HG02870 (cell line): Measurements from ENCODE around the gene KCNQ2.

ENCODE experiments used
- ATAC-seq: cut with Tn5 transposase; IDR thresholded peaks from one replicate; pipeline ENCODE4 v1.9.1; 2021; ENCODE audit warnings: mild to moderate bottlenecking, moderate library complexity; ENCODE audit not compliant: unreplicated experiment

The KCNQ2 gene

DNA sequence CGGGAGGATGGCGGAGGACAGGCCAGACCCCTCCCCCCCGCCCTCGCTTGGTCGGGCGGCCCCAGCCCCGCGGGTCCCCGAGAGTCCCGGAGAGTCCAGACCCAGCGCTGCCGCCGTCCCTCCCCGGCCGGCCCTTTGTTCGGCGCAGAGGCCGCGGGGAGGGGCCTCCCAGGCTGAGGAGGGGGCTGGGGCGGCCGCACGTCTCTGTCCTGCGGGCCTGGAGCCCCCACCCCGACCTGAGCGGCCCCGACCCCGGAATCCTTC is 806 bp downstream of the KCNQ2 start:
- ATAC-seq: no peak

DNA sequence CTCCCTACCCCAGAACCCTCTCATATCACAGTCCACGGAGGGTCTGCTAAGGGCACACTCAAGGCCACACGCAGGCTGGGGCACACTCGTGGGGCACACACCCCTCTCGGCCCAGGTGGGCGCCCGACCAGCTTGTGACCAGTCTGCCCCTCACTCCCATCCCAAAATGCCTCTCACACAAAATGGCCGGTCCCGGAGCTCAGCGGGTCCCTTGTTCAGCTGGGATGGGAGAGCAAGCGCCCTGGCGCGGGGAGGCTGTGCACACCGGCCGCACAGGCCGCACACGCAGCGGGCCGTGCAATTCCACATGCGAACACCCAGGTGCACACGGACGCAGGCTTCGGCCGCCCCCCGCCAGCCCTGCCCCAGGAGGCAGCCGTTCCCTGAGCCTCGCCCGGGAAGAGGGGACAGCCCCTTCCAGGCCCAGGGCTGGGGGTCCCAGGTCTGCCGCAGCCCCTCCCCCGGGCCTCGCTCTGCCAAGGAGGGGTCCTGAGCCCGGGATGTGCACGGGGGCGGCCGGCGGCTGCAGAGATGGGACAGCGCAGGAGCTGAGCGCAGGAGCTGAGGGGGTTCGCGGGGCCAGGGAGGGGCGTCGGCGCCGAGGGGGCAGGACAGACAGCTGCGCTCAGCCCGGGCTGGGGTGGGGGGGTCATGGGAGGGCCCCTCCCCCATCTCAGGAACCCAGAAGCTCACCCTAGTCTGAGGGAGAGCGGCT is 1.3 kb downstream of the KCNQ2 start:
- no peak for ATAC-seq

DNA sequence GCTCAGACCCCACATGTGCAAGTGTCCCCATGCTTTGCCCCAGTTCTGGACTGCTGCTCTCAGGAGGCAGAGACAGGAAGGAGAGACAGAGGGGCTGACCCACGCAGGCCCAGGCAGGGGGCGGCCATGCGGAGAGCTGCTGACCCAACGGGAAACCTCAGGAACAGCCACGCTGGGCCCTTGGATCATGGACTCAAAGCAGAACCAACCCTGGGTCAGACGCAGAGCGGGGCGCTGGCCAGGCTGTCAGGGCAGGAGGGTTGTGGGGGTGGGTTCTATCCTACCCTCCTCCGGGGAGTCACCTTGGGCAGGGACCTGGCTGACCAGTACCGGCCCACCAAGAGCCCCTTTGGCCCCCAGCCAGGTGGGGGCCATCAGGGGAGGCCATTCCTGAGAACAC is 2.0 kb downstream of the KCNQ2 start:
- ATAC-seq: no peak

DNA sequence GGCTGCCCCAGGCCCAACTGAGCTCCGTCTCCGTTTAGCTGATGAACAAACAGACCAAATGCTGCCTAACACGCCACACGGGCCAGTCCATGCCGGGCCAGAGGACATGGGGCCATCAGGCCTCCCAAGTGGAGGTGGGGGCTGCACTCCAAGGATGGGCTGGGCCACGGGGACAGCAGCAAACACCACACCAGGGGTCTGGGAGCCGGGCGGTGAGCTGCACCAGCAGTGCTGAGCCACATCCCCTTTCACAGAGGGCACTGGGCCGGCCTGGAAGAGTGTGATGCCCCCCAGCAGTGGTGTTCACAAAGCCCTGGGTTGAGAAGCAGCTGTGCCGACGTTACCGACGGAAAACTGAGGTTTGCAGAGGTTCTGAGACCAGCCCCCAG is 2.7 kb downstream of the KCNQ2 start:
- no peak for ATAC-seq

DNA sequence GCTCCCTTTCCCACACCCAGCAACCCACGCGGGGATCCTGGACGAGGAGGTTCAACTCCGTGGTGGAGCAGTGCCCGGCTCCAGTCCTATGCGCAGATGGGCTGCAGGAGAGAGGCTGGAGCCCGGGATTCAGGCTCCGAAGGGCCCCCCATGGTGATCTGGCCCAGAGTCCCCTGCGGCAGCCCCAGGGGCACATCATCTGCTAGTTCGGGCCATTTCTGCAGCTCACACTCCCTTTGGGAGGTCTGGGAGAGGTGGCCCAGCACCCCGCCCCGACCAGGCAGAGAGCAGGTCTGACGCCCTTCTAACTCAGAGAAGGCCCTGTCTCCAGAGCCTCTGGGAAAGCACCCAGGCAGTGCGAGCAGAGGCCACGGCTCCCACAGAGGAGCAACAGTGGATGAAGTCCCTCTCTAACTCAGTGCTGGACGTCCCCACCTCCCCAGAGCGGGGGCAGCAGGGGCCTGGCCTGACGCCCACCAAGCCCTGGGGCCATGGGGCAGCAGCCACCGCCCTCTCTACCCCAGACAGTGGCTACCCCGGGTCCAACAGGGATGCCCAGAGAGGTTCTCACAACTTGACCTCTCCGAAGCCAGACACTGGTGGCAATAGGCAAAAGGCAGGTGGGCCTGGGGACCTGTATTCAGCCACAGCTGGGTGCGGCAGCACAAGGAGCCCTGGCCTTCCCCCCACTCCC is 3.3 kb downstream of the KCNQ2 start:
- no peak for ATAC-seq

DNA sequence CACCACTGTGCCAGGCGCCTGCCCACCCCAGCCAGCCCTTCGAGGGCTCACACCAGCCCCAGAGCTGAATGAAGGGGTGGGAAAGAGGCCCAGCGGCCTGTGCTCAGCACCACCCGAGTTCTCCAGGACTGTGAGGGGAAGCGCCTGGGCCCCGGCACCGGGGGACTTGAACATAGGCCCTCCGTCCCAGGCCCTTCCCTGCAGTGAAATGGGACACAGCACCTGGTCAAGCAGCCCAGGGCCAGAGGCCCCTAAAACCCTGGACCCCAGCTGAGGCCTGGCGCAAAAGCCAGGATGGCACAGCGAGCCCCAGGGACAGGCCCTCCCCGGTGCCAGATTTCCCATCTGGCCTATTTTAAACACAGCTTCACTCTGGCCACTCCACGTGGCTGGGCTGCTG is 4.0 kb downstream of the KCNQ2 start:
- no peak for ATAC-seq

DNA sequence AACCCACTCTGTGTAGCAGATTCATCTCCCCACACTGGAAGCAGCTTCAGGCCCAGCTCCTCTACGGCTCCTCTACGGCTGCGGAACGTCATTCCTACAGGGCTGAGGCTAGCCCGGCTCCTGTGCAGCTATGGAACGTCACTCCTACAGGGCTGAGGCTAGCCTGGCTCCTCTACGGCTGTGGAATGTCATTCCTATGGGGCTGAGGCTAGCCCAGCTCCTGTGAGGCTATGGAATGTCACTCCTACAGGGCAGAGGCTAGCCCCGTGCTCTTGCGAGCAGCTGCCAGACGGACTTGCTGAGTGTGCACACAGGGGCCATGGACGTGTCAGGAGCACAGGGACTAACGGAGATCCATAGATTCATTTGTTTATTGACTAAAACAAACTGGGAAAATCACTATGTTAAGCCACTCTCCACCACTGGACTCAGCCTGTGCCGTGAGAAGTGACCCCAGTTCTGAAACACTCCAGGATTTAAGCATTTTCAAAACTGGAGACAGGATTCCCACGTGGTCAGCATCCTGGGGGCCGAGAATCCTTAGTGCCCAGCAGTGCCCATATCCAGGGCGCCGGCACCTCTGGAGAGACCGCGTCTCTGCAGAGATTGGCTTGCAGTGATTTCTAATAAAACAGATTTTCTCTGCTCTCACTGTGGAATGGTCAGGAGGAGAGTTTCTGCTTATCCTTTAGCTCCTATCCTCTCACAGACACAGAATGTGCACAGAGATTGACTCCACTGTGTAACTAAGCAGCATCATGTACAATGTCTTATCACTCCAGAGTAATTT is 5.0 kb downstream of the KCNQ2 start:
- no peak for ATAC-seq

DNA sequence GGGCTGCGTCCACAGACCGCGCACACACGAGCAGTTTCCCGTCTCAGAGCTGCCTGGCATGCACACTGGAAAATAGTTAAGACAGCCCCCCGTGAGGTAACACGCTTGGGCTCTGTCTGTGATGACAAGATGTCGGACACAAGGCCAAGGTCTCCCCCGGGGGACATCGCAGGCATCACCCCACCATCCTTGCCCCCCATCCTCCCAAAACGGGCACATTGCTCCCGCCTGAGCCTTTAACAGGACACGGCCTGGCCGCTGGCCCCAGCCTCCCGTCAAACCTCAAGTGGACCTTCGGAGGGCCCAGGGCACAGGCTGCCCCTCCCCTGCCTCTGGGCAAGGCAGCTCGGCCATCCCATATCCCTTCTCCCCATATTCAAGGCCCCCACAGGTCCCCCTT is 5.6 kb downstream of the KCNQ2 start:
- no peak for ATAC-seq

DNA sequence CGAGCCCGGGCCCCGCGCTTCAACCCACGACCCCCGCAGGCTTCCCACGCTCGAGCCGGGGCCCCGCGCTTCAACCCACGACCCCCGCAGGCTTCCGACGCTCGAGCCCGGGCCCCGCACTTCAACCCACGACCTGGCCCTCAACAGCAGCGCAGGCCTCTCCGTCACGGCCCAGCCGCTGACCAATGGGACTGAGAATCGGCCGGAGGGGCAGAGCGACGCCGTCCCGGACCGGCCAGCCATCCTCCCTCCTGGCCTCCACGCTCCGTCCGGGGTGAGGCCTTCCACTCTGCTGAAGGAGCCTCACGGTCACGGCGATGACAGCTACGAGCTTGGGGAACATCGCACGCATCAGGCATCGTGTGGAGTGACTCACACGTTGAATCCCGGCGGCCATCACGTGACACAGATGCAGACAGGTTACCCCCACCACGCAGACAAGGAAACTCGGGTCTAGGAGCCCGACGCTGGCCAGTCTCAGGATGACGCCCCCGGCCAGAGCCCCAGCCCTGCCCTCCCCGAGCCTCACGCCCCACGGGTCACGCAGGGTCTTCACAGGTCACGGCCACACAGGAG is 6.1 kb downstream of the KCNQ2 start:
- ATAC-seq: no peak

DNA sequence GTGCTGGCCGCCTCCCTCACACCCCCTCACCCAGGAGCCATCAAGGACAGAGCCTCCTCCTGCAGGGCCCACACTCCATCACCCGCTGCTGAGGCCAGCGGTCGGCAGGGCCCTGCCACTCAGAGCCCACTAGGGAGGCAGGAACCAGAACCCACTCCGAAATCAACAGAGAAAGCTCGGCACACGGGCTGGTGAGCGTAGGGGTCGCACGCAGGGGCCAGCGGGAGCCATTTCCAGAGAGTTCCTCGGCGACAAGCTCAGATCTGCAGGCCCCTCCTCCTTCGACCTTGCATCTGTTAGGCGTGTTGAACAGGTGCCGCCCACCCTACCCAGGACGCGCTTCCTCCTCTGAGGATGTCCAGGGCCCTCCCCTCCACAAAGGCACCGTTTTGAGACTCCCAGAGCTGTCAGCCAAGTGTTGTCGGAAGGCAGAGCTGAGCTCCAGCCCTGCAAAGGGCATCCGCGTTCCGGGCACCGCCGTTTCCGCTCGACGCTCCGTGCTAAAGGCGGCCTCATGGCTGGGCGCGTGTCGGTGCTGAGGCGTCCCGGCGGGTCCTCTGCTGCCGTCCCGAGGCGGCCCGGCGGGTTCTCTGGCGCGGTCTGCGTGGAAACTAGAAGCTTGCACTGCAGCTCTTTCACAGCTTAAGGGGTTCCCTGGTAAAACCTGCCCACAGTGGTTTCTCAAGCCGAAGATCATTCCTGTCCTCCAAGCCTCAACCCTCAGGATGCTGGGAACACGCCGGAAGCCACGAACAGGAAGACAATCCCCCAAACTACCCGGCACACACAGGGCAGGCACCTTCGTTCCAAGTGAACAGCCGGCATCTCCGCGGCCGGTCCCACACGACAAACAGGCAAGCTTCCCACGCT is 6.8 kb downstream of the KCNQ2 start:
- ATAC-seq: no peak

DNA sequence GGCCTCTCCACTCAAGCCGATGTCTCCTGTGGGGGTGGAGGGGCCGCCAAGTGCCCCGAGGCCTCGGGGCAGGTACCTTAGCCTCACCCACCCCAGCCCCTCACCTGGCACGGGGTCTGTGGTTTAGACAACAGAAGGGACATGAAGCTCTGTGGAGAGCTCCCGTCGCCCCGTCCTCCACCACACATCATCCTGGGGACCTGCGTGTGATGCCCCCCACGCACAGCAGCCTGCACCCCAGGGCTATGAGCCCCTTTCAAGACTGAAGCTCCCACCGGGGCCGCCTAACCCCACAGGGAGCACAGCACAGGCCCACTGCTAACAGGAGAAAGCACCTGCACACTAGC is 8.2 kb downstream of the KCNQ2 start:
- no peak for ATAC-seq

DNA sequence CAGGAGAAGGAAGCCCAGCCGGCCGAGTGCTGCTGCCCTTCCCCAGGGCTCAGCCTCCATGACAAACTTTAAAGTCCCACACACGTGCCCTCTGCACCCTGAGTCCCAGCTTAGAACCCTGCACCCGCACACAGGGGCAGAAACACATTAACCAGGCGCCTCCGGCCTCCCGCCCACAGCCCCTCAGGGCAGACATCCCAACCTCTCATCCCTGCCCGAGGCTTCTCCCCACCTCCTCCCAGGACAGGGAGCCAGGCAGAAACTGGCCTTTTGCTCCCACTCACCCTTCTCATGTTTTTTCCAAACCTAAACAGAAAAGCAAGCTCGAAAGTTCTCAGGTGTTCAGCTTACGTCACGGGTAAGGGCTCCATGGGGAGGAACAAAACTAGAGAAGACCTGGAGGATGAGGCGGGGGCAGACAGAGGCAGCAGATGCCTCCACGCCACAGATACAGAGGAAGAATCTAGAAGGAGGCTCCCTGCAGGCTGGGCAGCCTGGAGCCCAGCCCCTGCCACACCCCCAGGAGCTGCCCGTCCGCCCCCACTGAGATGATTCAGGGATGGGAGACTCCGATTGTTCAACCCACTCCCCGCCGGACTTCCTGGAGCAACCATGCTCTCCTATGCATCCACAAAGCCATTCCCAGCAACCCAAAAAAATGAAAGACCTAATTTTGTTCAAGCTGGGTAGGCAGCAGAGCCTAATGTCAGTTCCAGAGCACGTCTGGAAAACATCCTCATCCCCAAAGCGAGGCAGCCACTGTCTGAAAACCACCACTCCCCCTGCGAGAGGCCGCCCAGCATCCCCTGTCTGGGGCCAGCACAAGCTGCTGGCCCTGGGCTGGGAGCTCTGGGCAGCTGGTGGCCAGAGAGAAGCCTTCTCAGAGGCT is 8.8 kb downstream of the KCNQ2 start:
- no peak for ATAC-seq

DNA sequence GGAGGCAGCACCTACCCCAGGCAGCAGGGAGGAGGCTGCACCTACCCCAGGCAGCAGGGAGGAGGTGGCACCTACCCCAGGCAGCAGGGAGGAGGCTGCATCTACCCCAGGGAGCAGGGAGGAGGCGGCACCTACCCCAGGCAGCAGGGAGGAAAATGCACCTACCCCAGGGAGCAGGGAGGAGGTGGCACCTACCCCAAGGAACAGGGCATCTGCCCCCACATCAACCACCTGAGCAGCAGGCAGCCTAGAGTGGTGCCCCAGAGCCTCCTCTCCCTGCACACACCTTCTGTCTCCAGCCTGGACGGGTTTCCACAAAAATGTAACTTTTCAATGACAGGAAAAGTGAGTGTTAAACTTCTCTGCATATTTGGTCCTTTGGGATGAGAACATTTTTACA is 10.2 kb downstream of the KCNQ2 start:
- ATAC-seq: no peak

DNA sequence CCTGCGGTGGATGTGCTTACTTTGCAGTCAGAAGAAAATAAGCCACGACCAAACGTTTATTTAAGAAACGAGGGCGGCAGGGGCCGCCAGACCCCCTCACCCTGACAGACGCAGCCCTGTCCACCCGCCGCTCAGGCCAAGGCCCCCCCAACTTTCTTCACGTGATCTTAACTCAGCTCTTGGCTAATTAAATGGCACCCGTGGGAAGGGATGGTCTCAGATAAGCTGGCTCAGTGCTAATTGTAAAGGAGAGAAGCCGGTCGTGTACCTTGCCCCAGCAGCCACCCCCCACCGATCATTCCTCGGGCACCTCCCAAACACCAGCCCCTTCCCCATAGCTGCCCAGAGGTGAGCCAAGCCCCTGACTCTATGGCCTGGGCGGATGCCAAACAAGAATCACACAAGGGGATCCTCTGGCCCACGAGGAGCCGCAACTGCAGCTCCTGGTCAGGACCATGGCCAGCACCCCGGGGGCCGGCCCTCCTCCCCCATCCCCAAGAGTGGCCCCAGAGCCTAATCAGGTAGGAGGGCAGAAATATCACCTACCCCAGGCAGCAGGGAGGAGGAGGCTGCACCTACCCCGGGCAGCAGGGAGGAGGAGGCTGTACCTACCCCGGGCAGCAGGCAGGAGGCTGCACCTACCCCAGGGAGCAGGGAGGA is 11.2 kb downstream of the KCNQ2 start:
- no peak for ATAC-seq

DNA sequence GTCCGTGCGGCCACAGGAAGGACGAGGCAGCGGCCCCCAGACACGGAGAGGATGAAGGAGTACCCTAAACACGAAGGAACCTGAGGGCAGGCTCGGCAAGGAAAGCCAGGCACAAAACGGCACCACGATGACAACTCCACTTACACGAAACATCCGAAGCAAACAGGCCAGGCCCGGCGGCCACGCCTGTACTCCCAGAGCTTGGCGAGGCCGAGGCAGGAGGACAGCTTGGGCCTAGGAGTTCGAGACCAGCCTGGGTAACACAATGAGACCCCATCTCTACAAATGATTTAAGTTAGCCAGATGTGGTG is 13.4 kb downstream of the KCNQ2 start:
- ATAC-seq: no peak

DNA sequence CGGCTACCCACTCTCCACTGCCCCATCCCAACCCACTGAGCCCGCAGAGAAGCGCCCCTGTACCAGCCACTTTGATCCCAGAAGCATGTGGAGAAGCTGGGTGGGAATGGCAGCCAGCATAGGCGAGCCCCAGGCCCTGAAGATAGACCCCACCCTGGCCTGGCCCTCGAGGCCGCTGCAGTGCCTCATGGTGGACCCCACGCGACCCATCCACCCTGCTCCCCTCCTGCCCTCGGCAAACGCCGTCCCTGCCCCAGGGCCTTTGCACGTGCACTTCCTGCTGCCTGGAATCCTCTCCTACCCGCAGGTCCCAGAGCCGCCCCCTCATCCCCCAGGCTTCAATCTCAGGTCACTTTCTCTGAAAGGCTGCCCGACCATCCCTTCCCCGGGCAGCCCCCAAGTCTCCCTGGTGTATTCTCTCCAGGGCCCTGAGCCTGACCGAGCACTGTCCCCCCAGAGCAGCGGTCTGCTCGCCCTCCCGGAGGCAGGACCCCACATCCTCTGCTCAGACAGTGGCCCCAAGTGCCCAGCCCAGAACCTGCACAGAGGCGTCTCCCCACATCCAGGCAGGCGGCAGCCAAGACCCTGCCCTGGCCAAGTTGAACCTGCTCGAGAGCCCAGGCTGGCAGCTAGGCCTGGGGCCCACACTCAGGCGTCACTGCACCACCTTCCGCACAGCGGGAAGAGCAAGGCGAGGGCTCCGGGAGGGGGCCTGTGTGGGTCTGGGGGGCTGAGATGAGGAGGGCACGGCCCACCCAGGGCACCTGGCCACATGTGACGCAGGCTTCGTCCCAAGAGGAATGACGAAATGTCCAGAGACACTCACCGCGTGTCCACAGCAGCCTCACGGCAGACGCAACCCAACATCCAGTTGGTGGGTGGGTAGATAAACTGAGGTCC is 14.0 kb downstream of the KCNQ2 start:
- no peak for ATAC-seq

DNA sequence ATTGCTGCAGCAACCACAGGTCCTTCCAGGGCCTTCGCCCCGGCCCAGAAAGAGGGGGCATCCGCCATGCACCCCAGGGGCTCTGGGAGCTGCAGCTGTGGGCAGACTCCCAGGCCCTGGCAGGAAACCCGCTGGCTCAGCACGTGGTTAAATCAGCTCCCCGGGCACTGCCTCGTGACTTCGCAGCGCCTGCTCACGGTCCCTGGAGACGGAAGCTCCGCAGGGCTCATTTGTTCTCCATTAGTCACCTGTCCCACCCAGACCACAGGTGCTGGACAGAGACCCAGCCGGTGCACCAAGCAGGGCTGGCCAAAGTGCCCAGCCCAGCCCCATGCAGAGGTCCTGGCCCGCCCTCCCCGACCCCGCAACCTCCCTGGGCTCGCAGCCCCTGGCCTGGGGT is 14.7 kb downstream of the KCNQ2 start:
- no peak for ATAC-seq

DNA sequence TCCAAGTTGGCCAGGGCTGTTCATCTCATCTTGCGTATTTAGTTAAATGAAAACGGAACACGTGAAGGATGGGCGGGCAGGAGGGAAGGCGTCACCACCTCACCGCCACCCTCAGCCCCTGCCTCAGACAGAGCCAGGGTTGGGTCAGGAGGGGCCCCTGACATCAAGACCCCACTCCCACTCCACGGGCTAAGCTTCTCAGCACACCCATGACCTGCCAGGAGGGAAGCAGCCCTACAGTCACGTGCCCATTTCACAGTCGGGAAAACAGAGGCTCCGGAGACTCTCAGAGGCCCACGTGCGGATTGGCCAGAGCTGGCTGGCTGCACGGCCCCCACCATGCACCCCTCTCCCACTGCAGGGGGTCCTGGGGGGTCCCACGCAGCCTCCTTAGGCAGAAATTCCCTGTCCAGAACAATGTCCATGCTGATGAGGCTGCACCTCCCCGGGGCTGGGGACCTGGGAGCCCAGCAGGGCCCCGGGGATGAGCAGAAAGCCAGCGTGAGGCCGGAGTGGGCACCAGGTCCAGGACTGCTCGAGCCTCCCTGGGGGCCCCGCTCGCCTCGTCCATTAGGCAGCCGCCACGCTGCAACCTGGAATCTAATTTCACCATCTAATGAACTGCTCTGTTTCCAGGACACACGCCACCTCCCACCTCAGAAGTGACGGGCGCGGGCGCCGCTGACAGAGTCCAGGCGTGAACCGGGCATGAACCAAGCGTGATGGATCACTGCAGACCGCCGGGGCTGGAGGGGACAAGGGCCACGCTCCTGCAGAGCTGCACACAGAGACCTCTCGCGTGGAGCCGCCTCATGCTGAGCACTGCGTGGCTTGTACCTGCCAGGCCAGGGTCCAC is 15.8 kb downstream of the KCNQ2 start:
- no peak for ATAC-seq
